ENCODE data around the gene RTRAF.
A peak's percentile ranks its signal among the peaks of the same experiment; 100 is the strongest.

Gene RTRAF

GRCh38 chr14:52021957-52022600 is 32.7 kb downstream of the RTRAF start:
- no peak for DNase-seq

GRCh38 chr14:52023518-52023917 is 34.2 kb downstream of the RTRAF start:
- no peak for DNase-seq

- DNase-seq: no peak
These were observed 36.0 kb downstream of the RTRAF start for GRCh38 chr14:52025310-52025709.

DNA sequence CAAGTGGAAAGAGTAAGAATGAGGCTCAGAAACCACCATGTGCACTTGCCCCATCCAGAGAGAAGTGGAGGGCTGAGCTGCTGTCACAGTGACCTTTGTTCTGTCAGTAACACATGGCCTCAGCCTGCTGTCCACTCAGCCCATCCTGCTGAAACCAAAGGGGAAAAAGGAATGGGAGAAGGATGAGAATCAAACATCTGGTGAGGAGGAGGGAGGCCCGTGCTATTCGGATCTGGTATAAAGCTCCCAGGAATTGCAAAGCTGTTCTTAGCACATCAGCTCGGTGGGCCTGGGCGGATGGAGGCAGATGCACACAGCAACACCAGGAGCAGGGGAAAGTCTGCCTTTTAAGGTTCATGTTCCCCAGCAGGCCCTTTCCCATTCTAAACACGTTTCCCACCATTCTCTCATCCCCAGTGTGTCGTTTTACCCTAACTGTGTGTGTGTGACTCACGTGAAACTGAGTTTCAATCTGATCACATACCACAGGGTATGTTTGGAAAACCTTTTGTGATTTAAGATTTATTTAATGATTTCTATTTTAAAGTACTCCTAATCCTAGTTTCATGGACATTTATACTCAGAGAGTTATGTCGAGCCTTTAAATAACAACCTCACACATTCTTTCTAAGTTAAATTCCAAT is 36.8 kb downstream of the RTRAF start:
- DNase-seq: no peak

- no peak for DNase-seq
These were observed 37.6 kb downstream of the RTRAF start for GRCh38 chr14:52026901-52027300.

- DNase-seq: no peak
These were observed 40.5 kb downstream of the RTRAF start for GRCh38 chr14:52029881-52030280.

- no peak for DNase-seq
These were observed 42.4 kb downstream of the RTRAF start for GRCh38 chr14:52031781-52032180.

GRCh38 chr14:52032204-52032801 is 43.0 kb downstream of the RTRAF start:
- DNase-seq: no peak

GRCh38 chr14:52033101-52033642 is 43.8 kb downstream of the RTRAF start:
- DNase-seq: no peak

DNA sequence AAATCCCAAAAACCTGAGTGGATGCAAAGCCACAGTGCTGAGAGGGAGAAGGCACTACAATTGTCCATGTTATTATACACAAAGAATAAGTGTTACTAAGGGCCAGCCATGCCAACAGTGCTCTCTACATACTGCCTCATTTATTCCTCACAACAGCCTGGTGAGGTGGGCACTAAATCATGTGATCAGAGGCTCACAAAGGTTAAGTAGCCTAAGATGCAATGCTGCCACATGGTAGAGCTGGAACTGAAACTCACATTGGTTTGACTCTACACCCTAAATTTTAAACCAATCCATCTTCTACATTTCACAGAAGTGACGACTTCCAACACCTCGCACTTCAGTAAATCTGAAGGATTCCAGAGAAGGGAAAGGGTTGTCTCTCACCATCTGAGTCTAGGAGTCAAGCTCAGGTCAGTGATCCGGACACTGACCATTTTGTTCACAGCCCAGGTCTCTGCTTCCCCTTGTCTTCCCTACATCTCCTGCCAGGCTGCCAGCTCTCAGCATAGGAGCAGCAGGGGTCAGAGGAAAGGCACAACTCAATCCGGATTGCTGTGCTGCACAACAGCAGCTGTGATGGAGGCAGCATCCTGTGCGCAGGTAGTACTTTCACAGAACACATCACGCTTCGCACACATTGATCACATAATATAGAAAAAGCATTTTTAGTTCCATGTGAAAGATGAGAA is 49.9 kb downstream of the RTRAF start:
- no peak for DNase-seq

DNA sequence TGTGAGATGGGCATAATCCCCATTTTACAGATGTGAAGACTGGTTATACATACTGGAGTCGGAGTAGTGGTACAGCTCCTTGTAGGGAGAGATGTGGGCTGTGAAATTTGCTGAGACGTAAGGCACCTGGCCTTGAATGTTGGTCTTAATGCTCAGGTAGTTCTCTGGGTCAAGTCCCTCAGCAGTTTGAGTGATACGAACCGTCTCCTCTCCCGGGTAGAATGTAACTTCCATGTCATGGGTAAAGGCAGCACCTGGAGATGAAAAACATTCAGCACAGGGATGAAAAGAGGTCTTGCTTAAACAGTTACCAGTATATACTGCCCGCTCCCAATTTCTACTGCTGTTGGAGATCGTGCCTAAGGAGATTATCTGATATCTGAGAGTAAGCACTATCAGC is 51.3 kb downstream of the RTRAF start:
- DNase-seq: no peak

DNA sequence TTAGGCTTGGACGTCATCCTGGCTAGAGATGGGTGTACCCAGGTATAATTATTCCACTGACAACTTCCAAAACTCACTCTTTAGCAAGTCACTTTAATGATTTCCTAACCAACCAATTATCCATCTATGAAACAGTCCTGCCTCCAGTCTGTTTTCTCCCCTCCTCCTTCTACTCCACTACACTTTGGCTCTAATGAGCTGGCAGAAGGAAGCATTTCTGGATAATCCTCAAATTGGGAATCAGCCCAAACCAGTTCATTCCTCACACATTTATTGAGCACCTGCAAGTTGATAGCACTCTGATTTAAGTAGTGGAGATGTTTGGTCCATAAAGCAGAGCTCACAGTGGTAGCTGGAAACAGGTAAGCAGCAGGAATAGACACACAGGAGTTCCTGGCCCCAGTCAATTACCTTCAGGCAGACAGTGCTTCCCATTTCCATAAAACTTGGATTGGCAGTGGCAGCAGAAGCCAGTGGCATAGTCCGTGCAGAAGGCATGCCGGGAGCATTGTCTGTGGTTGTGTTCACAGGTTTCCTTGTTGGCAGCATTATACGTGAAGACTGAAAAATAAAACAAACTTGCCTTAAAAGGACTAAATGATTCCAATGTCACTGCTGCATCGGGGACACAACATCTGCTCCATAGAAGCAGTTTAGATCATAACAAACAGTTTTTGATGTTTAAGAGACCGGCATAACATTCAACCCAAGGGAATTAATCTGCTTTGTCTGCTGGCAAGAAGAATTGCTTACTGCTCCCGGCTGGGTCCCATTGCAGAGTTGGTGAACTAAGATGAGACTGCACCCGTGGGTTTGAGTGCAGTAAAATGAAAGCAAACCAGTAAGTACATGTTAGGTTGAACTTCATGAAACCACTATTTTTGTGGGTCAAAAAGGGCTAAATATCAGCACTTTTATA is 53.3 kb downstream of the RTRAF start:
- DNase-seq: no peak

DNA sequence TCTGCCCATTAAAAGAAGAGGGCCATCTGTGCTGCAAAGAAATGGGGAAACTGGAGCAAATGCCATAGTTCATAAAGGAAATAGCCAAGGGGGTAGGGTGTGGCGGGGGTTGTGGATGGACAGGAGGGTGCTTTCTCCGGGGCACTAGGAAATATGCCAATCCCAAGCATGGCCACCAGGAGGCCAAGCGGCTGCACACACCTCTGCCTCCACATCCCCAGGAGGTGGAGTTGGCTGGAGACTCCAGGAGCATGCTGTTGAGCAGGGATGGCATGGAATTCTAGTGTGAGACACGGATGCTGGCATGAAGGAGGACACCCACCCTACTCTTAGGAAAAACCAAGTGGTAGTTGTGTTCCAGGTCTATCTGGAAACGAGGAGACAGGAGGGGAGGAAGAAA is 54.3 kb downstream of the RTRAF start:
- DNase-seq: peak in 1 of 2 experiments; percentile 25

GRCh38 chr14:52044791-52045522 is 55.6 kb downstream of the RTRAF start:
- no peak for DNase-seq

DNA sequence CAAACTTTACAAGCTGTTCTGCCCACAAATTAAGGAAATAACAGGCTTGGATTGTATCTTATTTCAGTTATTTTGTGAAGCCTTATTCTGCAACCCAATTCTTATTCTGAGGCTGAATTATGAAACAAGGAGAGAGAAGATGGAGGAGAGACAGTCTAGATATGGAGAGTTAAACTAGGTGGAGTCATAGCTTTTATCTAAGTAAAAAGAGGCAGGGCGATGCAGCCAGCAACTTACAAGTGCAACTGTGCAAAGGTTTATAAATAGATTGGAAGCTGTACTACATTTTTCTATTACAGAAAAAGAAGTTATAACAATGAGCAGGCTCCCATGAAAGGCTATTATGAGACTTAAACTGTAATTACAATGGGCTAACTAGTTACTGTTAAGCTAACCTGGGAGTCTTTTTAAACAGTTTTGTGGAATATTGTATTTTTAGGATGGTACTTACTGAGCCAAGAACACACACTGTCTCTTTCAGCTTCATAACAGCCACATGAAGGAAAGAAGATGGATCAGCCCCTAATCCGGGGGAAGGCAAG is 57.1 kb downstream of the RTRAF start:
- no peak for DNase-seq

- no peak for DNase-seq
These were observed 58.8 kb downstream of the RTRAF start for GRCh38 chr14:52048116-52048515.

DNA sequence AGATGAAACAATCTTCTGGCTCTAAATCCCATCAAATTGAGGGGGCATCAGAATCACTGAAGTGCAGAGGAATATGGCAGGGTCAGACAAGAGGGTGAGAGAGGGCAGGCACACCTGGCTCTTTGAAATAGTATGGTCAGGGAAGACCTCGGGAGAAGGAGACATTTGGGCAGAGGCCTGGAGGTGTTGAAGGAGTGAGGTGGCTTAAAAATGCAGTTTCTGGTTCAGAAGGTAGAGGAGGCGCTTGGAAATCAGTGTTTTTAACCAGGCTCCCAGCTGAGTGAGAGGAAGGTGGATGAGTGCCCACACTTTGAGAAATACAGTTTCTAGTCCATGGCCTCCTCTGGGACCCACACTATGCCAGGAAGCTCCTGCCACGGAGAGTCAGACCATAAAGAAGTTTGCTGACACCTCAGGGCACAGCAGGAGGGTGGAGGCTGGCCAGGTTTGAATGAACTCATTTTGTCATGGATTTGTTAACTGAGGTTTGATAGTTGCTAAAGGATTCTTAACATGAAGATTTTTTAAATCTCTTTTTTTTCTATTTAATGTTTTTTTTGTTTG is 59.4 kb downstream of the RTRAF start:
- DNase-seq: no peak

DNA sequence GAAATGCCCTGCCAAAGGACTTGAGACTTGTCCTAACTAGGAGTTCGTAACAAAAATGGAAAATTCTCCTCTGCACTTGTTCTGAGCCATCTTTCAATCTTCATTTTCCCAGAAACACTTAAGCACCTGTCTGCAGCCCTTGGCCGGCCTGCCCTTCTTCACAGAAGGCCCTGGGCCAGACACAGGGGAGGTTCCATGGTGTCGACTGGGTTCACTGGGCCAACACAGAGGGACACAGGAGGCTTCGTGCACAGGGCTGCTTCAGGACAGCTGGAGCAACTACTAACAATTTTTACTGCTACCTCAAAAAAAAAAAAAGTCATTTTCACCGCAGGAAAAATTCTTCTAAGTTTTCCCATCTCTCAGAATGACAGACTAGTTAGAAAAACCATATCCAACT is 59.9 kb downstream of the RTRAF start:
- DNase-seq: no peak

DNA sequence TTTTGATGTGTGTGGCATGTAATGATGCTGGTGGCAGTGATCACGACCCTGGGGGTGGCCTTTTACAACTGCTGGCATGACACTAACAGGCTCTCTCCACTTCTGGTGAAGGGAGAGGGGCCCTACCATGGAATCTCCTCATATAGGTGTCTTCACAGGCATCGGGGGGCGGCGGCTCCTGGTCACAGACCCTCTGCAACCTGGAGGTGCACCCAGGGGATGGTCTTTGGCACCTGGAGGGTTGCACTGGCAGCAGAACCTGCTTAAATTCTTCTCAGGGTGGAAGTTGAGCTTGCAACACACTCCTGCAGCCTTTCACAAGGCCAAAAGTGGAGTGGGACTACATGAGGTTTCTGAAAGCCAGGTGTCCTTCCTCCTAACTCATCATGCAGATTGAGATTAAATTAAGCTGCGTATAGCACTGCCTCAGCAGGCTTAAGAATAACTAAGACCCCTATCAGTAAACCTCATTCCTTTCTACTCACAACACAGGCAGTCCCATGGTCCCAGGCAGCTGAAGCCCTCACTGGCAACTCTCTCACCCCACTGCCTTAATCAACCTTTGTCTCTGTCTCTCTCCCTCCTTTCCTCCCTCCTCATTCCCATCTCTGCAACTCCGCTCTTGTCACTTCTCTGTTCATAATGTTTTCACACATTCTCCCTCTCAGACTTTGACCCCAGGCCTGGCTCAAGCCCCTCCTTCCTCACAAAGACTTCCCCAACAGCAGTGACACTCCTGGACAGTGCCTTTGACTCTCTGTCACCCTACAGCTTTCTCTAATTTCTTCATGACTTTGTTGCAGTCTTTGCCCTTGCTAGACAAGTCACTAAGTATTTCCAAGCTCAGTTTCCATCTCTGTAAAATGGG is 60.6 kb downstream of the RTRAF start:
- DNase-seq: no peak

GRCh38 chr14:52051251-52051650 is 61.9 kb downstream of the RTRAF start:
- DNase-seq: no peak

All from stimulated activated CD4-positive, alpha-beta T cell treated with anti-CD3 and anti-CD28 coated beads, Interleukin-4, amount 100 ng/mL, for 4 hours (primary cell).